Esophagus (tissue), 2 donors: Measurements from ENCODE around the gene SNRNP27. TPM values are rescaled to one million over a fixed set of nuclear protein-coding genes. Genes with fewer than 3 reads are reported as not detected.

Source experiments
- H3K27ac ChIP-seq, 2 donors: one replicate each; pipeline ENCODE4 v1.5.1; 2013; ENCODE audit warnings: low read depth in 2 of 2, mild to moderate bottlenecking in 2 of 2, inconsistent platforms in 1 of 2, low read length in 1 of 2, moderate library complexity in 1 of 2
- H3K27me3 ChIP-seq, 2 donors: one replicate each; pipeline ENCODE4 v1.6.1; 2013; ENCODE audit warnings: low read length in 2 of 2, control low read depth in 1 of 2, mild to moderate bottlenecking in 1 of 2; ENCODE audit not compliant: insufficient read depth in 2 of 2, control insufficient read depth in 1 of 2
- H3K36me3 ChIP-seq, 2 donors: one replicate each; pipeline ENCODE4 v1.6.1; 2013; ENCODE audit warnings: low read length in 1 of 2; ENCODE audit not compliant: control insufficient read depth in 2 of 2, insufficient read depth in 2 of 2
- H3K4me1 ChIP-seq, 2 donors: one replicate each; pipeline ENCODE4 v1.6.1; 2013; ENCODE audit warnings: low read length in 1 of 2; ENCODE audit not compliant: control insufficient read depth in 2 of 2, insufficient read depth in 2 of 2
- H3K4me3 ChIP-seq, 2 donors: one replicate each; pipeline ENCODE4 v1.5.1; 2013; ENCODE audit warnings: low read length in 2 of 2, mild to moderate bottlenecking in 2 of 2, low read depth in 1 of 2, moderate library complexity in 1 of 2
- H3K9me3 ChIP-seq, 2 donors: one replicate each; pipeline ENCODE4 v1.6.1; 2013; ENCODE audit warnings: mild to moderate bottlenecking in 2 of 2, low read depth in 1 of 2, low read length in 1 of 2, moderate library complexity in 1 of 2; ENCODE audit not compliant: control insufficient read depth in 2 of 2, insufficient read depth in 1 of 2
- WGBS, 2 donors: extraction: QIAGEN DNeasy Blood & Tissue Kit; methylation state at CpG; one replicate each; pipeline ENCODE4 v1.1.7; 2013; 5-methylcytosine and 5-hydroxymethylcytosine counted together
- polyA plus RNA-seq, 2 donors: library from polyadenylated mRNA; stranded (reverse); fragments of 200-250 nt; gene quantifications; one replicate each; pipeline ENCODE4 v1.2.3, GENCODE V29; 2013
- donor health status: healthy with polysubstance abuse.
- donor health status: Bipolar disorder and iron deficiency.

SNRNP27 gene
- polyA plus RNA-seq, 2 donors, result 22.0 to 24.4 TPM

DNA sequence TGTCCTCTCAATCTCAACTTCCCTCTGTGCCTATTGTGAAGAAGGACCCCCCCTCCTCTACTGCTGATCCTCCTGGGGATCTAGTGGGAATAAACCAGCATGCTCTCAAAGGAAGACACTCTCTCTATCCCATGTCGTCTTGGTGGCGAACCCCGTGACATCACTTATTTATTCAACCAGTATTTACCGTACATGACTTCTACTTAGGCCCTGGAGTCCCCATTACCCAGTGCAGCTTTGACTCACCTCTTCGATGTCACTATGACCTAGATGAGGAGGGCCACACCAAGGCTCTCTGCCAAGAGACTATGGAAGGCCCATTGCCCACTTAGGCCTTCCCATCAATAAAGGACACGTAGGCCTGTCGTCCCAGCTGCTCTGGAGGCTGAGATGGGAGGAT is 51.0 kb downstream of the SNRNP27 start:
- no peaks in the 10 kb centered on the region for H3K9me3 ChIP-seq
- WGBS, 2 donors, result 93 to 96% methylated on average over 7 of the region's 7 CpGs
- H3K4me3 ChIP-seq, result no peak overlapping the region
- peaks cover 0 to 5% of the 10 kb centered on the region in 2 donors for H3K4me1 ChIP-seq
- peaks cover 6 to 10% of the 10 kb centered on the region in 2 donors for H3K36me3 ChIP-seq
- H3K27me3 ChIP-seq, result no peaks in the 10 kb centered on the region
- H3K27ac ChIP-seq, result peak overlapping the region in 1 of 2 donors; percentile 59

DNA sequence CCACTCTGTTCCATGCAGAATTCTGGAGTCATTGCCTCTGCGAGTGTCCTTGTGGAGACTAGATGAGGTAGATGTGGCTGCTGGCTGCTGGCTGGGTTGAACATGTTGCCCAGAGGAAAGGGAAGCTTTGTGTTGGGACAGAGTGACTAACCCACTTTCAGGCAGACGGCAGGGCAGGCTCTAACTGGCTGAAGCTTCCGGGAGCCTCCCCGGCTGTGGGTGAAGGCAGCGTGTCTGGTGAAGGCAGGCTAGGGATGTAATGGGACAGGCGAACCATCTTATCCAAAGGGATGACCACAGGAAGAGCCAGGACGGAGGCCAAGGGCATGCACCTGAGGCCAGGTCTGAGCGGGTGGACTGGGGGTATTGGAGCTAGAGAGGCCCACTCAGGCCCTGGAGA is 51.7 kb downstream of the SNRNP27 start:
- Histone ChIP-seq H3K36me3 (peaks cover 6 to 8% of the 10 kb centered on the region in 2 donors), H3K4me3 (no peak overlapping the region), H3K27ac (peak overlapping the region; percentile 62 to 69), H3K27me3 (no peaks in the 10 kb centered on the region), H3K9me3 (no peaks in the 10 kb centered on the region), H3K4me1 (peaks cover 0 to 5% of the 10 kb centered on the region in 2 donors)
- WGBS, 2 donors, result 65 to 72% methylated on average over 8 of the region's 8 CpGs

DNA sequence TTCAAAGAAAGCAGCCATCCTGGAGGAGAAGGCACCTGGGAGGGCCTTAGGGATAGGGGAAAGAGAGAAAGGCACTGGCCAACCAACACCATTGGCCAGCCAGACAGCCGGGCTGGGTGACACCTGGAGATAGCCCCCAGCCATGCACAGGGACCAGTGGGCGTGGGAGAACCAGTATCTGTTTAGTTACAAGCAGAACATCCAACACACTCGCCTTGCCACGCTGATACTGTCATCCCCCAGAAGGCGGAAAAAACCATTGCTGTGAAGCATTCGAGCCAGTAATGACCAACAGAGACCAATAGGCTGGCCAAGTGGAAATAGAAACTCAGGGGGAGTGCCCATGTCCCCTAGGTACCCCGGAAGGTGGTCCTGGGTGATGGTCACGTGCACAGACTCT is 52.2 kb downstream of the SNRNP27 start:
- Histone ChIP-seq H3K4me3 (no peak overlapping the region), H3K27ac (peak overlapping the region in 1 of 2 donors; percentile 69), H3K9me3 (no peaks in the 10 kb centered on the region), H3K36me3 (peaks cover 6 to 8% of the 10 kb centered on the region in 2 donors), H3K27me3 (no peaks in the 10 kb centered on the region), H3K4me1 (peaks cover 0 to 5% of the 10 kb centered on the region in 2 donors)
- WGBS, 2 donors, result 86 to 88% methylated on average over 8 of the region's 8 CpGs

DNA sequence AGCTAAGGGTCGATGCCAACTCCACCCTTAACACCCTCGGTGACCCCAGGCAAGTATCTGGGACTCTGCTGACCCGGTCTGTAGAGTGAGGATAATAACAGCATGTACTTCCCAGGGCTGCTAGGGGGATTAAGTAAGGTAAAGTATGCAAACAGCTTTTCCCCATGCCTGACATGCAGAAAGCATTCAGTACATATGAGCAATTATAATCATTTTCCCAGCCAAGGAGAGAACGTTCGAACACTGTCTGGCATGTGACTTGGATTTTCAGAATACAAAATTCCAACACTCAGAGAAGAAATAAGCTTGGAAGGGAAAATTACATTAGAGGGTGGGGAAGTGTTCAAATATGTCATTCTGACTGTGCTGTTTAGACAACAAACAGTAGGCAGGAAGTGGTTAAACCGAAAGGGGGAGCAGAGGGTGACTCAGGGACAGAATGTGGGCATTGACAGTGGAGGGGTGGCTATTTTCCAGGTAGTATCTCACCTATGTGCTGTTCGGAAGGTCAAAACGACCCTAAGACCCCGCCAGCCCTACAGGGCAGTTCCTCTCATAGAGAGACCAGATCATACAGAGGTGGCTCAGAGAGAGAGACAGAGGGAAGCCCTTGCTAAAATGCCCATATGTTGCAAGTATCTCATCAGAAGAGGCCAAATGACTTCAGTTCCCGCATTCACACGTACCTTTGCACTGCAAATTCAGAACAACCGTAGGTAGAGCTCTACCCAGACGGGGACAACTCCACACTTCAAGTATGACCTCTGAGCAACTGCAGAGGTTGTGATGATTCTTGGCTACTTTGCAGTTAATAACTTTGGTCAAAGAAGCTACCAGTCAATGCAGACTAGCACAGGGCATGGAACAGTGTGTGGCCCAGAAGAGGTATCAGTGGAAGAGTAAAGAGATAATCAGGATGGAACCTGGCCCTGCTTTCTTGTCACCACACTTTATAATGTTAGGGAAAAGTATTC is 52.9 kb downstream of the SNRNP27 start:
- Histone ChIP-seq H3K4me3 (no peak overlapping the region), H3K27ac (peak overlapping the region; percentile 39 to 69), H3K27me3 (no peaks in the 10 kb centered on the region), H3K9me3 (no peaks in the 10 kb centered on the region), H3K4me1 (peaks cover 0 to 5% of the 10 kb centered on the region in 2 donors), H3K36me3 (peaks cover 6 to 8% of the 10 kb centered on the region in 2 donors)
- WGBS, 2 donors, result 59 to 62% methylated on average over 13 of the region's 13 CpGs

DNA sequence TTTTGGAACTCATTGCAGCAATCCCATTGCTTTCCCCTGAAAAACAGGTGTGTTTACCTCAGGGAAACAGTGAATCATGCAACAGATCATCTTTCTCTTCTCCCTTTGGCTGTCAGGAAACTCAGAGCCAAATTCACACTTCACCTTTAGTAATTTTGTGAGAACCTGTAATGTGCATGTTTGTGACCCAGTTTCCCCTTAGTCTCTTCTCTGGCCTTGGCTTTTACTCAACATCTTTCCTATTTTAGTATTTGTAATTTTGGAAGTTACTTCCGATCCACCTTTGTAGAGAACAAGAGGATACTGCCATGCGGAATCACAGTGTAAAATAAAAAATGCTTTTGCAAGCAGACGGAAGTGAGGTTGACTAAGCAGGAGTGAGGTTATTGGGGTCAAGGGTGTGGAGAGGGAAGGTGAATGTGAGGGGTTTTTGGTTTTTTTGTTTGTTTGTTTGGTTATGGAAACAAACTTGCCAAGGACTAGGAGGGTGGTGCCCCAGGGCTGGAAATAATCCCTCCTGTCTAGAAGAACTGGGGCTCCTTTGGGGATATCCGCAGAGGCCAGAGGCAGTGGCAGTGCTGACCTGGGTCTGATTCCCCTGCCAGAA is 53.7 kb downstream of the SNRNP27 start:
- peak overlapping the region in 1 of 2 donors; percentile 39 for H3K27ac ChIP-seq
- 87 to 91% methylated on average over 4 of the region's 4 CpGs for WGBS, 2 donors
- H3K9me3 ChIP-seq, result no peaks in the 10 kb centered on the region
- no peaks in the 10 kb centered on the region for H3K27me3 ChIP-seq
- peaks cover 6 to 8% of the 10 kb centered on the region in 2 donors for H3K36me3 ChIP-seq
- H3K4me3 ChIP-seq, result no peak overlapping the region
- peaks cover 0 to 5% of the 10 kb centered on the region in 2 donors for H3K4me1 ChIP-seq

DNA sequence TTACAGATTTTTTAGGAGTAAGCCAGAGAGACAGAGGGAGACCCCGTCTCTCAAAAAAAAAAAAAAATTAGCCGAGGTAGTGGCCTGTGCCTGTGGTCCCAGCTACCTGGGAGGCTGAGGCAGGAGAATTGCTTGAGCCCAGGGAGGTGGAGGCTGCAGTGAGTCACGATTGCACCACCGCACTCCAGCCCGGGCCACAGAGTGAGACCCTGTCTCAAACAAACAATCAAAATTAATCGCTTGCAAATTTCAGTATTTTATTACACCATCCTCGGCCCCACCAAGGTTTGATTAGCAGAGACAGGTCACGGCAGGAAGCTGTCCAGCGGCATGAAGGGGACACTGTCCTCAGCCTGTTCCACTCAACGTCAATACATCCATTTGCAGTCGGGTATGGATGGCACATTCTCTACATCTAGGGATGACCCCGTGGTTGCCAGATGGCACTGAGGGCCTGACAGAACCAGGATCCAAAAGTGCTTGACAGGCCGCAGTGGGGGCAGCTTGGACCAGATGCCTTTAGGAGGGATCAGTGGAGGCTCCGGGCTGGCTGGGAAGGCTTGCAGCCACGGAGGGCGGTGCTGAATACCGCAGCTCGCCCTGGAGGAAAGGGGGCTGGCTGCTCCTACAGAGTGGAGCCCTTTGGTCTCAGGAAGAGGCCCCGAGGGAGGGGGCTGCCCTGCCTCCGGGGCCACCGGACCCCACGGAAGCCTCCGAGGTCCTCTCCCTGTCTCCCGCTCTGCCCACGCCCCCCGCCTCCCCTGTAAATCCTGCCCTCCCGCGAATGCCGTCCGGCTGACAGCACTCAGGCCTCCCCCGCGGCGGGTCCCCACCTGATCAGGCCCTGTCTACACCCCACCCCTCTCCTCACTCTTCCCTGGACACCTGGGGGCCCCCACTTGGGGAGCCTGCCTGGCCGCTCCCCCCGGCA is 54.5 kb downstream of the SNRNP27 start:
- WGBS, 2 donors, result 56 to 57% methylated on average over 26 to 35 of the region's 35 CpGs
- peaks cover 0 to 6% of the 10 kb centered on the region in 2 donors for H3K4me1 ChIP-seq
- H3K9me3 ChIP-seq, result no peaks in the 10 kb centered on the region
- peaks cover 1 to 4% of the 10 kb centered on the region in 2 donors for H3K36me3 ChIP-seq
- no peaks in the 10 kb centered on the region for H3K27me3 ChIP-seq
- H3K4me3 ChIP-seq, result no peak overlapping the region
- no peak overlapping the region for H3K27ac ChIP-seq

- Histone ChIP-seq H3K4me3 (no peak overlapping the region), H3K36me3 (no peaks in the 10 kb centered on the region), H3K4me1 (peaks cover 0 to 5% of the 10 kb centered on the region in 2 donors), H3K27ac (no peak overlapping the region), H3K9me3 (no peaks in the 10 kb centered on the region), H3K27me3 (no peaks in the 10 kb centered on the region)
- WGBS, 2 donors, result 66 to 74% methylated on average over 21 of the region's 21 CpGs
Measured at GRCh38 chr2:69948963-69949645, 55.3 kb downstream of the SNRNP27 start.

DNA sequence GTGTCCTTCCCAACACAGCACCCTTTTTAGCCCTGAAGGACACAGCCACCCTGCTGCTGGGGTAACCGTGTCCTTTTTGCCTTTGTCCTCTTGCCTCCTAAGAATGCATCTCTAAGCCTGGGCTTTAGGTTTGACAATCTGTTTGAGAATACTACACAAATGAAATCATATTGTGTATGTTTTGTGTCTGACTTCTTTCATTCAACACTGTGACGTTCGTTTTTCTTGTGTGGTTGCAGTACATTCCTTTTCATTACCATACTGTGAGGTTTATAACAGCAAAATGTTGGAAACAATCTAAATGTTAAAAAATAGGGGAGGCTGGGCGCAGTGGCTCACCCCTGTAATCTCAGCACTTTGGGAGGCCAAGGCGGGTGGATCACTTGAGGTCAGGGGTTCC is 56.5 kb downstream of the SNRNP27 start:
- 76% methylated on average over 5 of the region's 5 CpGs for WGBS, 2 donors
- Histone ChIP-seq H3K27me3 (no peaks in the 10 kb centered on the region), H3K4me3 (no peak overlapping the region)

More for the DNA sequence above, 56.5 kb downstream of the SNRNP27 start:
- Histone ChIP-seq H3K27ac (no peak overlapping the region), H3K36me3 (no peaks in the 10 kb centered on the region), H3K4me1 (peaks cover 0 to 5% of the 10 kb centered on the region in 2 donors), H3K9me3 (no peaks in the 10 kb centered on the region)
